Ectodermal cell (in vitro differentiated cells): ENCODE results near the gene SSBP3.

Experiments used
- H3K27ac ChIP-seq: 2 replicates; pipeline ENCODE4 v1.7.0; 2013; ENCODE audit warnings: mild to moderate bottlenecking, low read depth, low read length; ENCODE audit not compliant: insufficient read depth, poor library complexity, severe bottlenecking
- H3K27me3 ChIP-seq: 2 replicates; pipeline ENCODE4 v1.7.0; 2013; ENCODE audit warnings: mild to moderate bottlenecking, low read length; ENCODE audit not compliant: insufficient read depth, control insufficient read depth, poor library complexity, severe bottlenecking
- H3K36me3 ChIP-seq: one replicate; pipeline ENCODE4 v1.7.0; 2013; ENCODE audit warnings: low read length; ENCODE audit not compliant: control insufficient read depth, insufficient read depth
- H3K4me1 ChIP-seq: one replicate; pipeline ENCODE4 v1.7.0; 2013; ENCODE audit warnings: low read length; ENCODE audit not compliant: control insufficient read depth, insufficient read depth
- H3K4me3 ChIP-seq: 2 replicates; pipeline ENCODE4 v1.7.0; 2013; ENCODE audit warnings: low read depth, low read length, control low read depth; ENCODE audit not compliant: insufficient read depth
- H3K9me3 ChIP-seq: 2 replicates; pipeline ENCODE4 v1.7.0; 2013; ENCODE audit warnings: mild to moderate bottlenecking, low read length, moderate library complexity; ENCODE audit not compliant: control insufficient read depth
- WGBS, 2 experiments: methylation state at CpG; one replicate each; pipeline ENCODE4 v1.1.7; 2013; ENCODE audit warnings: missing lambda C conversion rate in 2 of 2; 5-methylcytosine and 5-hydroxymethylcytosine counted together

Gene SSBP3

DNA sequence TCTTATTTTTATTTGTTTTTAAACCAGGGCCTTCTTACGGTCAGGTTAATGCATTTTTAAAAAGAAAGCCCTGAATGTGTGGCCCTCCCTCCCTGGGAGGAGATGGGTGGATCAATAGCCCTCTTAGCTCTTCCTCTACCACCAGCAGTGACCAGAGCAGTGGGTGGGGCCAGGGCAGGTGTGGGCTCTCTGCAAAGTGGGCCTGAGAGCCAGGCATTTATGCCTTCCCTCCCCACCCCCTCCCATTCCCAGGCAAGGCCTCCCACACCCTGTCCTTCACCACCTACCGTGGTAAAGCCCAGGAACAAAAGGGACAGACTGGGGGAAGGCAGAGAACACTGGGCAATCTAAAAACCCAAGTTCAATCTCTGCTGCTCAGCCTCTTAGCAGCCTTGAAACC lies 63.9 kb downstream of the SSBP3 start:
- H3K36me3 ChIP-seq = no peaks in the 10 kb centered on the region

DNA sequence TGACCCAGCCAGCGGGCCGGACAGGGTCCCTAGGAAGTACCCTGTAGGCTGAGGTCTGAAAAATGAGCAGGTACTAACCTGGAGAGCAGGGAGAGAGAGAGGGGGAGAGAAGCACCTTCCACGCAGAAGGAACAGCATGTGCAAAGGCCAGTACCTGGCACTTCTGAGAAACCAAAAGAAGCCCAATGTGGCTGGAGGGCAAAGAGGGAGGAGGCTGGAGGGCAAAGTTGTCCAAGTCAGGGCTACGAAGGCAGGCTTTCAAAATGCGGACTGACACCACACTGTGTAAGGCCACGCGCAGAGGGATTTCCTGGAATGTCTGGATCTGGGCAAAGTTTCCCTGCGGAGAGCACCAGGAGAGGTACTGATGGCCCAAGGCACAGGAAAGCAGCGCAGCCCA lies 64.4 kb downstream of the SSBP3 start:
- WGBS, 2 experiments = 93 to 94% methylated on average over 9 of the region's 9 CpGs
- H3K4me1 ChIP-seq = peaks cover 19% of the 10 kb centered on the region
- no peak overlapping the region for H3K4me3 ChIP-seq
- no peaks in the 10 kb centered on the region for H3K36me3 ChIP-seq
- H3K9me3 ChIP-seq = no peaks in the 10 kb centered on the region
- no peaks in the 10 kb centered on the region for H3K27me3 ChIP-seq
- H3K27ac ChIP-seq = no peak overlapping the region

More for the DNA sequence above, 63.9 kb downstream of the SSBP3 start:
- H3K27me3 ChIP-seq = no peaks in the 10 kb centered on the region
- H3K4me3 ChIP-seq = no peak overlapping the region
- no peaks in the 10 kb centered on the region for H3K9me3 ChIP-seq
- whole genome bisulfite sequencing, 2 experiments = 31 to 41% methylated on average over 2 of the region's 2 CpGs
- H3K4me1 ChIP-seq = peaks cover 16% of the 10 kb centered on the region
- no peak overlapping the region for H3K27ac ChIP-seq

DNA sequence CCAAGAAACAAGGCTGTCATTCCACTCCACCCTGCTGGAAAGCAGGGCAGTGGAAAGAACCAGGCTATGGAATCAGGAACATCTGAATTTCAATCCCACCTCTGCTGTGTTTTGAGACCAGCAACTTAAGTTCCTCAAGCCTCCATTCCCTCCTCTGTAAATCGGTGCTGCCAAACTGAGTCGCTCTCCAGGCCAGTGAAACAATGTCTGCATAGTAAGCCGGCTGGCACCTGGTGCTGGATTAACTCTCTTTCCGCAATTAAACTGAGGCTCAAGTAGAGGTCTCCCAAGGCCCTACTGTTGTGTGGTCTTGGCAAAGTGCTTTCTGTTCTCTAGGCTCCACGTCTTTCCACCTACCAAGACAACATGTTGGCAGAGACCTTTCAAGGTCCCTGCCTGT lies 65.3 kb downstream of the SSBP3 start:
- no peaks in the 10 kb centered on the region for H3K9me3 ChIP-seq
- no peaks in the 10 kb centered on the region for H3K27me3 ChIP-seq
- no peak overlapping the region for H3K27ac ChIP-seq
- H3K36me3 ChIP-seq = no peaks in the 10 kb centered on the region
- H3K4me1 ChIP-seq = peaks cover 28% of the 10 kb centered on the region
- H3K4me3 ChIP-seq = no peak overlapping the region
- WGBS, 2 experiments = 79 to 86% methylated on average over 5 of the region's 5 CpGs

GRCh38 chr1:54340434-54340833 lies 65.8 kb downstream of the SSBP3 start:
- WGBS, 2 experiments = 92 to 94% methylated on average over 6 of the region's 6 CpGs
- H3K27me3 ChIP-seq = no peaks in the 10 kb centered on the region
- no peak overlapping the region for H3K4me3 ChIP-seq
- no peak overlapping the region for H3K27ac ChIP-seq
- H3K4me1 ChIP-seq = peaks cover 32% of the 10 kb centered on the region
- no peaks in the 10 kb centered on the region for H3K9me3 ChIP-seq
- H3K36me3 ChIP-seq = no peaks in the 10 kb centered on the region

DNA sequence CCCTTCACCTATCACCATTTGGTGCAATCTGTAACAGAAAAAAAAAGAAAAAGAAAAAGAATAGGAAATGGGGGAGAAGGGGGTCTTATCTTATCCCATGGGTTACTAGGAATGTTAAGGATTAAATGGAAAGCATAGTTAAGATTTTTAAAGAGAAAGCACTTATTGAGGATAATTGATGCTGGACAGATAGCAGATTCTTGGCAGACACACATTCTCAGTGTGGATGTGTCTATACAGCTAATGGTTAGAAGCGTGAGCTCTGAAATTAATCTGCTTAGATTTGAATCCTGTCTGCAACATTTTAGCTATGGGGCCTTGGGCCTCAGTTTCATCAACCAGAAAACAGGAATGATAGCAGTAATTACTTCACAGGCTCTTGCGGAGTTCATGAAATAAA lies 67.1 kb downstream of the SSBP3 start:
- H3K27me3 ChIP-seq = no peaks in the 10 kb centered on the region
- H3K36me3 ChIP-seq = no peaks in the 10 kb centered on the region
- no peak overlapping the region for H3K27ac ChIP-seq
- H3K9me3 ChIP-seq = no peaks in the 10 kb centered on the region
- peaks cover 44% of the 10 kb centered on the region for H3K4me1 ChIP-seq
- WGBS, 2 experiments = 94 to 95% methylated on average over 2 of the region's 2 CpGs
- H3K4me3 ChIP-seq = no peak overlapping the region

GRCh38 chr1:54338464-54338863 lies 67.7 kb downstream of the SSBP3 start:
- Histone ChIP-seq H3K27ac (no peak overlapping the region), H3K36me3 (no peaks in the 10 kb centered on the region), H3K27me3 (no peaks in the 10 kb centered on the region), H3K4me1 (peaks cover 43% of the 10 kb centered on the region), H3K9me3 (no peaks in the 10 kb centered on the region), H3K4me3 (no peak overlapping the region)
- 87 to 88% methylated on average over 8 of the region's 8 CpGs for WGBS, 2 experiments

DNA sequence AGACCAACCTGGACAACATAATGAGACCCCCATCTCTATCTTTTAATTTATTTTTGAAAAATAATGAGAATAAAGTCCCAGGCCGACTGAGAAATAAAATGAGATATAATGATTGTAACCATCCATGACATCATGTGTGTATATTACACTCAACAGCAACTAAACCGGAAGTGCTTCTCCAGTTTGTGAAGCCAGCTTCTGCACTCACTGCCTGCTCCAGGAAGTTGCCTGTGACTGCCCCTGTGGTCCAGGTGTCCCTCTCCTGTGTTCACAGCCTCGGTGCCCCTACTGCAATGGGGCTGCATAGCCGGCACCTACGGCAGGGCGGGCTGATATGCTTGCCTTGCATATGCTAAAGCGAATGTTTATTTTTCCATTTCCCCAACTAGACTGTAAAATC lies 68.3 kb downstream of the SSBP3 start:
- no peaks in the 10 kb centered on the region for H3K9me3 ChIP-seq
- 92 to 94% methylated on average over 6 to 7 of the region's 7 CpGs for WGBS, 2 experiments
- no peak overlapping the region for H3K27ac ChIP-seq
- H3K4me3 ChIP-seq = no peak overlapping the region
- no peaks in the 10 kb centered on the region for H3K27me3 ChIP-seq
- H3K36me3 ChIP-seq = no peaks in the 10 kb centered on the region
- H3K4me1 ChIP-seq = peaks cover 42% of the 10 kb centered on the region

DNA sequence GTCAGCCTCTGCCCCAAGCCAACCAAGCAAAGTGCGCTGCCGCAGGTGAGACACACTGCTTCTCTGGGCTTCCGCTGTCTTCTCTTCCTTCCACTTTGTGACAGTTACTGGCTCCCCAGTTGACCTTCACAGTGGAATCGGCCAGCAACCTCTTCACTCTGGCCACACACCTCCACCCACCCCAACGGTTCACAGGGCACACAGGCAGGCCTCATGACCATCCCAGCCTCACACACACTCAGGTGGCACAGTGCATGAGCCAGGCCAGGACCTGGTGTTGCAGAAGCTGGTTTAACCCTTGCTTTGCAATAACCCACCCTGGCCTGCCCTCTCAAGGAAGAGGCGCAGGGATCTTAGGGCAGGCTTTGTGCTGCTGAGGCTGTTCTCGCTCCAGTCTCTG lies 69.2 kb downstream of the SSBP3 start:
- no peak overlapping the region for H3K27ac ChIP-seq
- WGBS, 2 experiments = 89 to 92% methylated on average over 7 of the region's 7 CpGs
- H3K4me1 ChIP-seq = peaks cover 42% of the 10 kb centered on the region
- H3K9me3 ChIP-seq = no peaks in the 10 kb centered on the region
- no peaks in the 10 kb centered on the region for H3K36me3 ChIP-seq
- no peak overlapping the region for H3K4me3 ChIP-seq
- H3K27me3 ChIP-seq = no peaks in the 10 kb centered on the region

DNA sequence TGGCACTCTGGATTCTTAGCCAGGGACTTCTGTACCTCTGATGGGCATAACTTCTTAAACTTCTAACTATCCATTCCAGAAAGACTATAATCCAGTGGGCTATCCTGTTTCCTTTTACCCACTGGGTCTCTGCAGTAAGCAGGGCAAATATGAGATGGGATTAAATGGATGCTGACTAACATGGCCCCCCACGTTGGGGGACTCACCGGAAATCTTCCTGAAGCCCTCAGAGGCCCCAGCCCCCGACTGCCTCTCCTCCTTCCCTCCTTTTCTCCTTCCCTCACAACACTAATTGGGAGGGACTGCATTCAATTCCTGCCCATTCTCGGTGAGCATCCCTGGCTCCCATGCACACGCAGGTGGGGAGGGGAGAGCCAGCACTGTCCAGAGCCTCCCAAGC lies 70.1 kb downstream of the SSBP3 start:
- Histone ChIP-seq H3K36me3 (no peaks in the 10 kb centered on the region), H3K27ac (peak overlapping the region; percentile 81), H3K4me1 (peaks cover 50% of the 10 kb centered on the region), H3K4me3 (no peak overlapping the region), H3K9me3 (no peaks in the 10 kb centered on the region), H3K27me3 (no peaks in the 10 kb centered on the region)
- 69% methylated on average over 5 of the region's 5 CpGs for WGBS, 2 experiments

GRCh38 chr1:54335755-54336108 lies 70.5 kb downstream of the SSBP3 start:
- Histone ChIP-seq H3K4me3 (no peak overlapping the region), H3K4me1 (peaks cover 54% of the 10 kb centered on the region), H3K27me3 (no peaks in the 10 kb centered on the region), H3K9me3 (no peaks in the 10 kb centered on the region), H3K36me3 (no peaks in the 10 kb centered on the region), H3K27ac (peak overlapping the region; percentile 81)
- WGBS, 2 experiments = 87 to 91% methylated on average over 7 of the region's 7 CpGs
